Hematopoietic multipotent progenitor cell treated with erythropoietin and hydrocortisone succinate and interleukin-3 and kit ligand, for 4 days (in vitro differentiated cells): ENCODE measurements around the gene TMEM220.
"Not testable (repeated sequence)": the region's sequence is repeated elsewhere in the genome, so short reads cannot be mapped to it uniquely, and the experiment has no call there.

ENCODE experiments used
- DNase-seq: peaks from one replicate; pipeline ENCODE4 v3.0.0-alpha.2; 2015

Gene TMEM220

GRCh38 chr17:10725262-10725661 lies 4.6 kb downstream of the TMEM220 start:
- DNase-seq, result no peak

DNA sequence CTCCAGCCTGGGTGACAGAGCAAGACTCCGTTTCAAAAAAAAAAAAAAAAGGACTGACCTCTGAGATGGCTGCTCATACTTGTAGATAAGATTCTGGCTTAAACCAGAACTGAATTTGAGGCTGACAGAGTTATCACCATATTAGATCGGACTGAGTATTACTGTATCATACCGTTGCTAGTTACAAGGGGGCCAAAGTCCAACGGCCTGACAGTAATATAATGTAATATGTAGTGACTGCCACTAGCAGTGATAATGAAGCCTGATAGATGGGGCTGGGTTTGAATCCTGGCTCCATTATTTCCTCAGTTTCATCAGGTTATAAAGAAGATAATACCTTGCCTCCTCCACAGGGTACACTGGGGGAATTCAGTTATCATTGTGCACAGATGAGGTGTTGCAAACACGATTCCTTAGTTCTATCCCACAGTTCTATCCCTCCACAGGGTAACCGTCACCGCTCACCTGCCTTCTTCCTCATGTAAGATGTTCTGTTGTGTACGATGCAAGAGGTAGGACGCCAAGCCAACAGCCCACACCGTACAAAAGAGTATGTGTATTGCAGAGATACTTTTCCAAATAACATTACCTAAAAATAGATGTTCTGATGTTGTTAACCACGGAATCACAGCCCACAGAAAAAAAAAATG lies 5.2 kb downstream of the TMEM220 start:
- no peak for DNase-seq

GRCh38 chr17:10718547-10718946 lies 11.3 kb downstream of the TMEM220 start:
- no peak for DNase-seq

GRCh38 chr17:10716218-10716617 lies 13.6 kb downstream of the TMEM220 start:
- peak; percentile 44 for DNase-seq

DNA sequence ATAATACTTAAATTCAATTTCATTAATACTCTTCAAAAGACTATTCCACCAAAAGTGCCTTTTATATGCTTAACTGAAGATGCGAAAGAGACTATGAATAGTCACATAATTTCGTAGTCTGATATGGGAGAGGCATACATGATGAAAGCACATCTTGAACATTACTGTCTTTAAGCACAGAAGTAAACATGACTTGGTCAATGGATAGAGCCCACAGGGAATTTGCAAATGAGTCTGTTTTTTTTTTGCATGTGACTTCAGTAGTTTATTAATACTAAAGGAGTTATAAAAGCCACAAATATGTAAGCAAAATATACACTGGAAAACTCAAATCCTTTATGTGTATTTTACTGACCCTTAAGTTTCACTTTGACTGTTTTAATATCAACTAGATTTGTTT lies 16.5 kb downstream of the TMEM220 start:
- DNase-seq, result no peak

GRCh38 chr17:10705727-10706126 lies 24.1 kb downstream of the TMEM220 start:
- no peak for DNase-seq

GRCh38 chr17:10702574-10702973 lies 27.2 kb downstream of the TMEM220 start:
- peak; percentile 51 for DNase-seq

DNA sequence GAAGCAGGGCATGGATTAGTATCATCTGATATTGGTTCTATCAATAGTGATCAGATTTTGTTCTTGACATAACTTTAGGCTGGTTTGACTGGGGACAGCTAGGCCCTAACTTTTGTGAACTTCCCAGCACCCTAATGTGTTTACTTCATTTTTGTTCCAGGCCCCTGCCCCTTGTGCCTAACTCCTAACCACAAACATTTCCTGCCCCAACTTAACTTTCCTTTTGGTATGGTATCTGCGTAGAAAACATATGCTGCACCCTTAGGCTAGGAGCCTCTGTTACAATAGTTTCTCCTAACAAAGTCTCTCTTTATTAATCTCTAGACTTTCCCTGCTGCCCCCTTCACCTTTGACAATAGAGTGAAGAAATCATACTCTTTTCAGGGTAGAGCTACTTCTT lies 30.0 kb downstream of the TMEM220 start:
- peak; percentile 75 for DNase-seq

DNA sequence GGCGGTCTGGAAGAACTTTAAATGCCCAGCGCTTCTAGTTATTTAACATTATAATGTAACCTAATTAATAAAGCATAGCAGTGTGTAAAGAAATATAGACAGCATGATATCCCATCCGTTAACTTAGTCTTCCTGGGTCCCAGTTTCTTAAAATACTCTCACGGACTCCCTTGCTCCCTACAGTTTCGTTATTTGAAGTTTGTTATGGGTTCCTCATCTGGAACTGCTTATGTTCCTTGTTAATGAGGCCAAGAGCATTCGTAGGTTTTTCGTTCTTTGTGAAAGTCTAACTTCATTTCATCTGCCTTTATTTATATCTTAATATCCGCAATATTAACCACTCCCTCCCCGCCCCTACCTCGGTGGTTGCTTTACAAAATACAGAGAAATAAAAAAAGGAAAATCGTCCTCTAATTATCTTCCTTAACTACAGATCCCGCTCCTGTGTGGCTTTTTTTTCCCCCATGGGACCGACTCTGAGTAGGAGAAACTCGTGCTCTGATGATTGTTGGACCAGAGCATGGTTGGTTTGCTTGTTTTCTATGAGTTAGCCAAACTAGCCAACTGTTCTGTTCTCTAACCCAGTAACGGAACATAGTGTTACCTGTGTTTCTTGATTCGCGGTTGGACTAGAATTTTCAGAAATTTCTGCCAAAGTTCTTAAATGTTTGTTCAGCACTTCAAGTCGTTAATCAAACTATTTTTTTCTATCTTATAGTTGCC lies 31.6 kb downstream of the TMEM220 start:
- peak; percentile 42 for DNase-seq

DNA sequence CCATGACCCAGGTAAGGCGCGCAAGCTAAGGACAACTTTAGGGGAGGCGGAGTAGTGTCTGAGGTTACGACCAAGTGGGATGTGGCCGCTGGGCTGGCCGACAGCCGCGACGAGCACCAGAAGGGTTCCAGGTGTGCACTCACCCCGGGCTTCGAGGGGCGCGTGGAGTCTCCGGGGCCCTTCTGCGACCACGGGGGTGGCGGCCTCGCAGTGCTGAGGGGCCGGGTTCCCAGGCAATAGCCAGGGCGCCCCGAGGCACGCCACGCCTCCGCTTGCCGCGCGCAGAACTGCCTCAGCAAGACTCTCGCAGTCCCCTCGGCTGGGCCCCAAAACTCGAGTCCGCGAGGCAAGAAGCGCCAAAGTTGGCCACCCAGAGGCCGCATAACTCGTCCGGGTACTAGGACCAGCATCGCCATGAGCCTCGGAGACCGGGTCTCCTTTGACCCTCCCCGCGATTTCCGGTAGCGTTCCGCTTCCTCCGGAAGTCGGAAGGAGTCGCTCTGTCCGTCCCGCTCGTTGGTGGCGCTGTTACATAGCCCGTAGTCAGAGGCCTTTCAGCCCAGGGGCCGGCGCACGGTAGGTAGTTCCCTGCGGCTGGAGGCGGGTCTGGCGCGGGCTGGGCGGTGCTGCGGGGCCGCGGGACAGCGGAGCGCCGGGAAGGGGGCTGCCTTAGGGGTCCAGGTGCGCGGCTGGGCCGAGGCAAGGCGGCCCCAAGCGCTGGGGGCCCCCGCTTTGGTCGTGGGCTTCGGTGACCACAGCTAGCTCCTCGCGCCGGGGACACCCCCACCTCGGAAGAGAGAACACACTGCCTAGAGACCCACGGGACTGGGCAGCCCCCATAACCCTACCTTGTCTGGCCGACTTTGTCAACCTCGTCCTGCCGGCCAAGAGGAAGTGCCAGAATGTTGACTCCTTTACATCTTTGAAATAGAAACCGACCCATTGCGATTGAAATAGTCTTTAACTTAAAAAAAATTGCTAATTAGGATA lies 32.4 kb downstream of the TMEM220 start, which contains the start of the genes ADPRM and SCO1:
ADPRM (plus strand) TSS at position 503 of the 990 bp plus-strand sequence. CDS start 7,333 bp downstream, outside the sequence.
SCO1 (minus strand) TSS at position 442 of the 990 bp plus-strand sequence; CDS start at position 416, 26 bp downstream.
- DNase-seq, result peak; percentile 98

DNA sequence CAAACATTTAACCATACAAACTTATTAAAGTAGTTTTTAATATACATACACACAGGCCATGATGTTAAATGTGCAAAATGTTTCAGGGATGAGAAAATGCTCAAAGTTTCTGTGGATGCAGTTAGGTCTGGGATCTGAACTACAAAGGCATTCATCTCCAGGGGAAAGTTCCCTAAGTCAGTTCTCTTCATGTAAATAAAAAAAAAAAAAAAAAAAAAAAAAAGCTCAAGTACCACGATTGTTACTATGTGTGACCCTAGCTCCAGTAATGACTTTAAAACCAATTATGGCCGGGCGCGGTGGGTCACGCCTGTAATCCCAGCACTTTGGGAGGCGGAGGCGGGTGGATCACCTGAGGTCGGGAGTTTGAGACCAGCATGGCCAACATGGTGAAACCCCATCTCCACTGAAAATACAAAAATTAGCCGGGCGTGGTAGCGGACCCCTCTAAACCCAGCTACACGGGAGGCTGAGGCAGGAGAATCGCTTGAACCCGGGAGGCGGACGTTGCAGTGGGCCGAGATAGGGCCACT lies 33.9 kb downstream of the TMEM220 start:
- not testable (repeated sequence) for DNase-seq

DNA sequence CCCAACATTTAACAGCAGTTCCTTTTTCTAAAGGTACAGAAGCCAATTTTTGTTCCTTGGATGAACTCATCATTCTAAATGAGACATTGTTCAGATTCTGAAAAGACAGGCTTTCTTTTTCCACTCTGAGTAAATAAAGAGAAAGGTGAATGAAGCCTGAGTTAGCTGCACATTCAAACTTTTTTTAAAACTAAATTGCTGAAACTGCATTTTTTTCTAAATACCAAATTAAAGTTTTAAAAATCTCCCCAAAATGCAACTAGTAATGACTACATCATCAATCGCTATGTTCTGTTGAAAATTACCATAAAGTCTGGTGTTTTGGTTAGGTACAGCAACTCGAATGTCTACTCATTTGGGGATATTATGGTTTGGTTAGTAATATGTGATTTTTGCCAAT lies 42.3 kb downstream of the TMEM220 start:
- no peak for DNase-seq

DNA sequence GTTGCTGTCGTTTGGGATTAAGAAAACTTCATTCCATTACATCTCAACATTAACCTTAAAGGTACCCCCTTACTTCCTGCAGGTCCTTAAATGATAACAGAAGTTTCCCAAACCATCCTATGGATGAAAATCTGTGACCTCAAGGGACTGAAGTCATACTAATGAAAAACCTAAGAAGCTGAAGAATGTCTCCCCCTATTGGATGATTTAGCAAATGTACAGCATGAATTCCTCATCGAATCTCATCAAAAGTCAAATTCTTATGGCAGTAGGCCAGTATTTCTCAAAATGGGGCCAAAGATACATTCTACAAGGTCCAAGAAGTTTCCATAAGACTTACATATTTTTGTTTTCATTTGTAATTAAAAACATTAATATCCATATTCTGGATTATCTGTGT lies 46.0 kb downstream of the TMEM220 start:
- peak; percentile 77 for DNase-seq

GRCh38 chr17:10681866-10682446 lies 47.9 kb downstream of the TMEM220 start:
- no peak for DNase-seq

GRCh38 chr17:10674704-10675103 lies 55.1 kb downstream of the TMEM220 start:
- no peak for DNase-seq

GRCh38 chr17:10673312-10673711 lies 56.5 kb downstream of the TMEM220 start:
- DNase-seq, result no peak

- no peak for DNase-seq
These were observed 61.0 kb downstream of the TMEM220 start for GRCh38 chr17:10668775-10669174.

DNA sequence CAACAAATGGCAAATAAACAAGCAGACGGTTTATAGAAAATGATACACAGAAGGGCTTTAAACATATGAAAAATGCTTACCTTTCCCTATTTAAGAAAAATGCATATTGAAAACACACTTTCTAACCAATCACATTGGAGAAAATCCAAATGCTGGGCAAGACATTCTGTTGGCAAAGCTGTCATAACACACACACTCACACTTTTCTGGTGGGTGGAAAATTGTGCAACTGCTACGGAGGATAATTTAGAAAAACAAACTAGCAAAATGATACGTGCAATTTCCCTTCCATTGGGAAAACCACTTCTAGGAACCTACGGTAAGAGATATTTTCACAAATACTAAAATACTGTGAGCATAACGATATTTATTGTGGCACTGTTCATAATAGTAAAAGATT lies 62.9 kb downstream of the TMEM220 start:
- DNase-seq, result no peak

GRCh38 chr17:10664571-10664970 lies 65.3 kb downstream of the TMEM220 start:
- DNase-seq, result no peak
